Liver (tissue), 9 donors: ENCODE data around the gene ANKRD31. TPM values are rescaled to one million over a fixed set of nuclear protein-coding genes. Genes with fewer than 3 reads are reported as not detected.
"Not testable (repeated sequence)": the region's sequence is repeated elsewhere in the genome, so short reads cannot be mapped to it uniquely, and the experiment has no call there.

ENCODE experiments used
- DNase-seq: peaks from one replicate; pipeline ENCODE4 v3.0.0-alpha.2; 2017; ENCODE audit warnings: low spot score
- H3K27ac ChIP-seq, 2 donors: one replicate each; pipeline ENCODE4 v1.7.0; 2013; ENCODE audit warnings: inconsistent platforms in 2 of 2, low read length in 2 of 2, control low read depth in 1 of 2, low read depth in 1 of 2, mild to moderate bottlenecking in 1 of 2
- H3K27me3 ChIP-seq, 4 donors: one replicate each; pipeline versions ENCODE4 v1.6.1 to v1.7.0; 2013; ENCODE audit warnings: low read length in 3 of 4, inconsistent platforms in 1 of 4, mild to moderate bottlenecking in 1 of 4, moderate library complexity in 1 of 4; ENCODE audit not compliant: control insufficient read depth in 4 of 4, insufficient read depth in 4 of 4
- H3K36me3 ChIP-seq, 4 donors: one replicate each; pipeline versions ENCODE4 v1.6.1 to v1.7.0; 2013; ENCODE audit warnings: low read length in 3 of 4, mild to moderate bottlenecking in 3 of 4, low read depth in 1 of 4, moderate library complexity in 1 of 4; ENCODE audit not compliant: control insufficient read depth in 4 of 4, insufficient read depth in 3 of 4
- H3K4me1 ChIP-seq, 4 donors: one replicate each; pipeline versions ENCODE4 v1.6.1 to v1.7.0; 2013; ENCODE audit warnings: low read length in 3 of 4, mild to moderate bottlenecking in 3 of 4, moderate library complexity in 1 of 4; ENCODE audit not compliant: control insufficient read depth in 4 of 4, insufficient read depth in 4 of 4
- H3K4me3 ChIP-seq, 3 donors: one replicate each; pipeline versions ENCODE4 v1.6.1 to v1.7.0; 2013; ENCODE audit warnings: low read length in 3 of 3, control low read depth in 1 of 3, low read depth in 1 of 3, mild to moderate bottlenecking in 1 of 3
- H3K9ac ChIP-seq, 2 donors: one replicate each; pipeline ENCODE4 v1.7.0; 2013; ENCODE audit warnings: low read length in 2 of 2, mild to moderate bottlenecking in 2 of 2, moderate library complexity in 2 of 2, control low read depth in 1 of 2, low read depth in 1 of 2
- H3K9me3 ChIP-seq, 4 donors: one replicate each; pipeline versions ENCODE4 v1.6.1 to v1.7.0; 2013; ENCODE audit warnings: low read length in 3 of 4; ENCODE audit not compliant: control insufficient read depth in 4 of 4
- EGR1 ChIP-seq, 2 donors: IDR thresholded peaks; 2 replicates each; pipeline ENCODE4 v1.6.1; 2016 to 2018; ENCODE audit warnings: antibody characterized with exemption in 2 of 2, low read depth in 2 of 2
- FOXA1 ChIP-seq: IDR thresholded peaks from 2 replicates; pipeline ENCODE4 v1.6.1; 2016; ENCODE audit warnings: antibody characterized with exemption
- GABPA ChIP-seq, 2 donors: IDR thresholded peaks in 1 of 2; conservative IDR thresholded peaks in 1 of 2; 2 replicates each; pipeline ENCODE4 v1.6.1; 2016; ENCODE audit warnings: antibody characterized with exemption in 2 of 2, mild to moderate bottlenecking in 1 of 2, moderate library complexity in 1 of 2
- HNF4A ChIP-seq, 2 donors: conservative IDR thresholded peaks; 2 replicates each; pipeline ENCODE4 v1.6.1; 2016; ENCODE audit warnings: antibody characterized with exemption in 2 of 2, mild to moderate bottlenecking in 2 of 2
- HNF4G ChIP-seq: IDR thresholded peaks from 2 replicates; pipeline ENCODE4 v1.6.1; 2016; ENCODE audit warnings: antibody characterized with exemption
- JUND ChIP-seq, 2 donors: IDR thresholded peaks; 2 replicates each; pipeline ENCODE4 v1.6.1; 2016; ENCODE audit warnings: antibody characterized with exemption in 2 of 2
- NR2F2 ChIP-seq: IDR thresholded peaks from 2 replicates; pipeline ENCODE4 v1.6.1; 2016; ENCODE audit warnings: antibody characterized with exemption
- RAD21 ChIP-seq, 2 donors: IDR thresholded peaks; 2 replicates each; pipeline ENCODE4 v1.6.1; 2016; ENCODE audit warnings: antibody characterized with exemption in 2 of 2, mild to moderate bottlenecking in 2 of 2
- RXRA ChIP-seq, 2 donors: IDR thresholded peaks; 2 replicates each; pipeline ENCODE4 v1.6.1; 2017 to 2018; ENCODE audit warnings: antibody characterized with exemption in 2 of 2, mild to moderate bottlenecking in 1 of 2
- SP1 ChIP-seq: IDR thresholded peaks from 2 replicates; pipeline ENCODE4 v1.6.1; 2018; ENCODE audit warnings: antibody characterized with exemption, mild to moderate bottlenecking
- TAF1 ChIP-seq: conservative IDR thresholded peaks from 2 replicates; pipeline ENCODE4 v1.6.1; 2016; ENCODE audit warnings: antibody characterized with exemption, mild to moderate bottlenecking
- WGBS: extraction: QIAGEN DNeasy Blood & Tissue Kit; methylation state at CpG from one replicate; pipeline ENCODE4 v1.1.7; 2013; 5-methylcytosine and 5-hydroxymethylcytosine counted together
- polyA plus RNA-seq, 2 donors: library from polyadenylated mRNA; stranded (reverse) in 1 of 2; unstranded in 1 of 2; fragments of 200-250 nt in 1 of 2; fragments of >200 nt in 1 of 2; fragmentation: Nextera tagmentation in 1 of 2; extraction: Ambion mirVana in 1 of 2; gene quantifications; one replicate each; pipeline versions ENCODE4 v1.2.1 to v1.2.3, GENCODE V29; 2013 to 2015
- total RNA-seq, 2 donors: library from RNA; depleted of rRNA; stranded (reverse); fragments of >200 nt; gene quantifications; one replicate each; pipeline ENCODE4 v1.2.3, GENCODE V29; 2014
- TF ChIP-seq, protein P1 (sequence below): IDR thresholded peaks from 2 replicates; pipeline ENCODE4 v1.6.1; 2016; ENCODE audit warnings: antibody characterized with exemption, mild to moderate bottlenecking
- TF ChIP-seq, protein P2 (sequence below): IDR thresholded peaks from 2 replicates; pipeline ENCODE4 v1.6.1; 2016; ENCODE audit warnings: antibody characterized with exemption
- TF ChIP-seq, protein P3 (sequence below): IDR thresholded peaks from 2 replicates; pipeline ENCODE4 v1.6.1; 2016; ENCODE audit warnings: antibody characterized with exemption
- TF ChIP-seq, protein P4 (sequence below): fragments of 150-350 bp; IDR thresholded peaks from 2 replicates; pipeline ENCODE4 v1.5.1; 2017; ENCODE audit warnings: improper control_type of control experiment, low read depth, low read length; ENCODE audit not compliant: missing input control
- donor health status: healthy.
- donor health status: healthy.
- donor health status: healthy.
- donor health status: healthy.
- donor health status: healthy.

ANKRD31 gene
- total and polyA plus RNA-seq, 4 donors = 0.03 to 0.08 (median 0.04) TPM

DNA sequence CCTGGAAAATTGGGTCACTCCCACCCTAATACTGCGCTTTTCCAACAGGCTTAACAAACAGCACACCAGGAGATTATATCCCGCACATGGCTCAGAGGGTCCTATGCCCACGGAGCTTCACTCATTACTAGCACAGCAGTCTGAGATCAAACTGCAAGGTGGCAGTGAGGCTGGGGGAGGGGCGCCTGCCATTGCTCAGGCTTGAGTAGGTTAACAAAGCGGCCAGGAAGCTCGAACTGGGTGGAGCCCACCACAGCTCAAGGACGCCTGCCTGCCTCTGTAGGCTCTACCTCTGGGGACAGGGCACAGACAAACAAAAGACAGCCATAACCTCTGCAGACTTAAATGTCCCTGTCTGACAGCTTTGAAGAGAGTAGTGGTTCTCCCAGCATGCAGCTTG lies 60.7 kb downstream of the ANKRD31 start:
- not testable (repeated sequence) for H3K9me3 ChIP-seq, H3K36me3 ChIP-seq, H3K4me1 ChIP-seq, H3K27ac ChIP-seq, DNase-seq, H3K9ac ChIP-seq, H3K27me3 ChIP-seq, H3K4me3 ChIP-seq
- 93% methylated on average over 7 of the region's 7 CpGs for WGBS

DNA sequence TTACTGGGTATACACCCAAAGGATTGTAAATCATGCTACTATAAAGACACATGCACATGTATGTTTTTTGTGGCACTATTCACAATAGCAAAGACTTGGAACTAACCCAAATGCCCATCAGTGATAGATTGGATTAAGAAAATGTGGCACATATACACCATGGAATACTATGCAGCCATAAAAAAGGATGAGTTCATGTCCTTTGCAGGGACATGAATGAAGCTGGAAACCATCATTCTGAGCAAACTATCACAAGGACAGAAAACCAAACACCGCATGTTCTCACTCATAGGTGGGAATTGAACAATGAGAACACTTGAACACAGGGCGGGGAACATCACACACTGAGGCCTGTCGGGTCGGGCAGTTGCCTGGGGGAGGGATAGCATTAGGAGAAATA lies 61.8 kb downstream of the ANKRD31 start:
- not testable (repeated sequence) for H3K9ac ChIP-seq, H3K4me1 ChIP-seq, H3K4me3 ChIP-seq, H3K27me3 ChIP-seq, H3K36me3 ChIP-seq, DNase-seq, H3K9me3 ChIP-seq, H3K27ac ChIP-seq
- 75% methylated on average over 4 of the region's 4 CpGs for WGBS

DNA sequence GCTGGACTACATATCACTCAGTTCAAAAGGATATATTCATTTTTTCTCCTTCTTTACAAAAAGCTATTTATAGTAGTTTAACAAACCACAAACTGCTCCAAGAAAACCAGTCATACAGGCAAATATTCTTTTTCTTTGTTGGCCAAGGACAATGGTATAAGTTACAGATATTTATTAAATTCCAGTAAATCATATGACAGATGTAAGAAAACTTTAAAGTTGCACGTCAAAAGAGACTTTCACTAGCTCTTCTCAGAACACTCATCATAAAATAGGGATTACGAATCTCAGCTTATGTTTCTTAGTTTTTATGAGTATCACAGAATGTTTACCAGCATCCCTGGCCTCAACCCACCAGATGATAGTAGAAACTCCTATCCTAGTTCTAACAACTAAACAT lies 67.2 kb downstream of the ANKRD31 start:
- Histone ChIP-seq H3K27ac (no peak overlapping the region), H3K4me1 (no peaks in the 10 kb centered on the region), H3K36me3 (no peaks in the 10 kb centered on the region), H3K4me3 (no peak overlapping the region), H3K9ac (no peak overlapping the region), H3K9me3 (no peaks in the 10 kb centered on the region), H3K27me3 (no peaks in the 10 kb centered on the region)
- no peak for DNase-seq
- 93% methylated on average over 2 of the region's 2 CpGs for WGBS
- TF ChIP-seq, protein P1, sequence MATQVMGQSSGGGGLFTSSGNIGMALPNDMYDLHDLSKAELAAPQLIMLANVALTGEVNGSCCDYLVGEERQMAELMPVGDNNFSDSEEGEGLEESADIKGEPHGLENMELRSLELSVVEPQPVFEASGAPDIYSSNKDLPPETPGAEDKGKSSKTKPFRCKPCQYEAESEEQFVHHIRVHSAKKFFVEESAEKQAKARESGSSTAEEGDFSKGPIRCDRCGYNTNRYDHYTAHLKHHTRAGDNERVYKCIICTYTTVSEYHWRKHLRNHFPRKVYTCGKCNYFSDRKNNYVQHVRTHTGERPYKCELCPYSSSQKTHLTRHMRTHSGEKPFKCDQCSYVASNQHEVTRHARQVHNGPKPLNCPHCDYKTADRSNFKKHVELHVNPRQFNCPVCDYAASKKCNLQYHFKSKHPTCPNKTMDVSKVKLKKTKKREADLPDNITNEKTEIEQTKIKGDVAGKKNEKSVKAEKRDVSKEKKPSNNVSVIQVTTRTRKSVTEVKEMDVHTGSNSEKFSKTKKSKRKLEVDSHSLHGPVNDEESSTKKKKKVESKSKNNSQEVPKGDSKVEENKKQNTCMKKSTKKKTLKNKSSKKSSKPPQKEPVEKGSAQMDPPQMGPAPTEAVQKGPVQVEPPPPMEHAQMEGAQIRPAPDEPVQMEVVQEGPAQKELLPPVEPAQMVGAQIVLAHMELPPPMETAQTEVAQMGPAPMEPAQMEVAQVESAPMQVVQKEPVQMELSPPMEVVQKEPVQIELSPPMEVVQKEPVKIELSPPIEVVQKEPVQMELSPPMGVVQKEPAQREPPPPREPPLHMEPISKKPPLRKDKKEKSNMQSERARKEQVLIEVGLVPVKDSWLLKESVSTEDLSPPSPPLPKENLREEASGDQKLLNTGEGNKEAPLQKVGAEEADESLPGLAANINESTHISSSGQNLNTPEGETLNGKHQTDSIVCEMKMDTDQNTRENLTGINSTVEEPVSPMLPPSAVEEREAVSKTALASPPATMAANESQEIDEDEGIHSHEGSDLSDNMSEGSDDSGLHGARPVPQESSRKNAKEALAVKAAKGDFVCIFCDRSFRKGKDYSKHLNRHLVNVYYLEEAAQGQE = no peak
- no peak for TF ChIP-seq NR2F2
- TF ChIP-seq EGR1 (IDR thresholded peaks at IDR 0.05; ENCODE audit: low read depth in 2 of 2) = no peak
- TF ChIP-seq, protein P2, sequence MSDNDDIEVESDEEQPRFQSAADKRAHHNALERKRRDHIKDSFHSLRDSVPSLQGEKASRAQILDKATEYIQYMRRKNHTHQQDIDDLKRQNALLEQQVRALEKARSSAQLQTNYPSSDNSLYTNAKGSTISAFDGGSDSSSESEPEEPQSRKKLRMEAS = no peak

DNA sequence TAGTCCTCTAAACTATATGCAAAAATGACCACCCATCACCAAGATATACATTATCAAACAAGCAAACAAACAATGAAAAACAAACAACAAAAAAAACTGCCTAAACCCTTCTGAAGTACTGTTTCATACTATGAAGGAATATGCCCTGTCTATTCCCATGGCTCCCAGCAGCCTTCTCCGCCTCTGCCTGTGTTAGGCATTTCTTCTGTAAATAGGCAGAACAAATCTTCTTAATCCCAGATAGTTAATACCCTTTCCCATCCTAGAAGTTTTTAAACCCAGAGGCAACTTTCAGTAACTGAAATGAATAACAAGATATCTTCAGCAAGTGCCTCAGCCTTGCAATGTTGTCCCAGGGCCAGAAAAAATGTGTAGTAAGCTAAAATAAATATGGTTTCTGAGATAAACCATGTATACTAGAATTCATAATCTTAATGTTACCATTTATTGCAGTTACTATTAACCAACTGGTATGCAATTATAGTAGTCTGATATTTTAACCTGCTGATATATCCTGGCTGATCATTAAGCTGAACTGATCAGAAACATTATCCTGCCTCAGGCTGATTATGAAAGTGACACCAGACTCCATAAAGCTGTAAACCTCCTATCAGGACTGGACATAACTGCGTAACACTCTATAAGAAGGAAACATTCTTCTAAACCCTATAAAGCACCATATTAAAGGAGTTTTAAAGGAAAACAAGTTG lies 68.5 kb downstream of the ANKRD31 start:
- DNase-seq = no peak
- H3K36me3 ChIP-seq = no peaks in the 10 kb centered on the region
- H3K4me1 ChIP-seq = no peaks in the 10 kb centered on the region
- no peaks in the 10 kb centered on the region for H3K27me3 ChIP-seq
- no peak overlapping the region for H3K27ac ChIP-seq
- H3K9ac ChIP-seq = no peak overlapping the region
- WGBS = 92% methylated on average over 2 of the region's 2 CpGs
- H3K9me3 ChIP-seq = no peaks in the 10 kb centered on the region
- no peak overlapping the region for H3K4me3 ChIP-seq
- TF ChIP-seq FOXA1 = no peak
- TF ChIP-seq SP1 = no peak
- no peak for TF ChIP-seq TAF1
- TF ChIP-seq, protein P3, sequence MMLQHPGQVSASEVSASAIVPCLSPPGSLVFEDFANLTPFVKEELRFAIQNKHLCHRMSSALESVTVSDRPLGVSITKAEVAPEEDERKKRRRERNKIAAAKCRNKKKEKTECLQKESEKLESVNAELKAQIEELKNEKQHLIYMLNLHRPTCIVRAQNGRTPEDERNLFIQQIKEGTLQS = no peak
- TF ChIP-seq EGR1 (IDR thresholded peaks at IDR 0.05; ENCODE audit: low read depth in 2 of 2) = no peak
- TF ChIP-seq HNF4G = no peak
- no peak for TF ChIP-seq GABPA (IDR thresholded peaks at IDR 0.05 in 1 of 2, conservative IDR thresholded peaks at IDR 0.05 in 1 of 2)
- TF ChIP-seq, protein P2 = no peak
- TF ChIP-seq, protein P4, sequence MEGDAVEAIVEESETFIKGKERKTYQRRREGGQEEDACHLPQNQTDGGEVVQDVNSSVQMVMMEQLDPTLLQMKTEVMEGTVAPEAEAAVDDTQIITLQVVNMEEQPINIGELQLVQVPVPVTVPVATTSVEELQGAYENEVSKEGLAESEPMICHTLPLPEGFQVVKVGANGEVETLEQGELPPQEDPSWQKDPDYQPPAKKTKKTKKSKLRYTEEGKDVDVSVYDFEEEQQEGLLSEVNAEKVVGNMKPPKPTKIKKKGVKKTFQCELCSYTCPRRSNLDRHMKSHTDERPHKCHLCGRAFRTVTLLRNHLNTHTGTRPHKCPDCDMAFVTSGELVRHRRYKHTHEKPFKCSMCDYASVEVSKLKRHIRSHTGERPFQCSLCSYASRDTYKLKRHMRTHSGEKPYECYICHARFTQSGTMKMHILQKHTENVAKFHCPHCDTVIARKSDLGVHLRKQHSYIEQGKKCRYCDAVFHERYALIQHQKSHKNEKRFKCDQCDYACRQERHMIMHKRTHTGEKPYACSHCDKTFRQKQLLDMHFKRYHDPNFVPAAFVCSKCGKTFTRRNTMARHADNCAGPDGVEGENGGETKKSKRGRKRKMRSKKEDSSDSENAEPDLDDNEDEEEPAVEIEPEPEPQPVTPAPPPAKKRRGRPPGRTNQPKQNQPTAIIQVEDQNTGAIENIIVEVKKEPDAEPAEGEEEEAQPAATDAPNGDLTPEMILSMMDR = no peak
- no peak for TF ChIP-seq RXRA (IDR thresholded peaks at IDR 0.05)
- TF ChIP-seq JUND (IDR thresholded peaks at IDR 0.05) = no peak
- TF ChIP-seq HNF4A (conservative IDR thresholded peaks at IDR 0.05) = no peak
- no peak for TF ChIP-seq RAD21 (IDR thresholded peaks at IDR 0.05)
